CD4-positive, alpha-beta T cell (primary cell): ENCODE data around the gene LHX6. TPM values are rescaled to one million over a fixed set of nuclear protein-coding genes. Genes with fewer than 3 reads are reported as not detected.

Experiments
- ATAC-seq: fragments of 200-7000 bp; cut with Tn5 transposase; one replicate; pipeline ENCODE4 v1.10.0; 2022; ENCODE audit warnings: mild to moderate bottlenecking; ENCODE audit not compliant: poor library complexity
- CTCF ChIA-PET: fragments of 350-600 bp; sonication (Branson Sonifier 250); formaldehyde crosslinking; loops from one replicate; lab custom pipeline; 2021; ENCODE audit warnings: antibody characterized with exemption, inconsistent platforms; lab: Charles Lee
- POLR2A ChIA-PET: fragments of 350-600 bp; sonication (Branson Sonifier 250); formaldehyde crosslinking; loops from one replicate; lab custom pipeline; 2021; ENCODE audit warnings: antibody characterized with exemption, inconsistent platforms; lab: Charles Lee
- DNase-seq, 14 experiments: peaks; one replicate each; pipeline ENCODE4 v3.0.0-alpha.2; 2013 to 2020; ENCODE audit warnings: mixed read lengths in 2 of 14
- H3K27ac ChIP-seq, 2 donors: one replicate each; pipeline versions ENCODE4 v1.5.1 to v1.7.0; 2013; ENCODE audit warnings: low read length in 2 of 2, low read depth in 1 of 2, mild to moderate bottlenecking in 1 of 2
- H3K27me3 ChIP-seq, 2 experiments: 1 replicate in 1 of 2; 2 replicates in 1 of 2; pipeline versions ENCODE4 v1.6.1 to v1.7.0; 2013; ENCODE audit warnings: low read length in 2 of 2, control low read depth in 1 of 2, mild to moderate bottlenecking in 1 of 2, moderate library complexity in 1 of 2; ENCODE audit not compliant: insufficient read depth in 2 of 2, control insufficient read depth in 1 of 2
- H3K36me3 ChIP-seq: one replicate; pipeline ENCODE4 v1.6.1; 2013; ENCODE audit warnings: low read length, control low read depth; ENCODE audit not compliant: insufficient read depth
- H3K4me1 ChIP-seq: one replicate; pipeline ENCODE4 v1.6.1; 2013; ENCODE audit warnings: low read length, control low read depth; ENCODE audit not compliant: insufficient read depth
- H3K4me3 ChIP-seq: one replicate; pipeline ENCODE4 v1.5.1; 2013; ENCODE audit warnings: mild to moderate bottlenecking, low read length, moderate library complexity
- H3K9me3 ChIP-seq, 2 experiments: 1 replicate in 1 of 2; 2 replicates in 1 of 2; pipeline versions ENCODE4 v1.6.1 to v1.7.0; 2013; ENCODE audit warnings: low read length in 2 of 2, mild to moderate bottlenecking in 2 of 2, control low read depth in 1 of 2, moderate library complexity in 1 of 2; ENCODE audit not compliant: control insufficient read depth in 1 of 2, insufficient read depth in 1 of 2
- H3K27ac Mint-ChIP-seq: one replicate; pipeline ENCODE4 v1.8.0; 2020; ENCODE audit warnings: mixed read lengths
- H3K27me3 Mint-ChIP-seq: one replicate; pipeline ENCODE4 v1.8.0; 2021; ENCODE audit warnings: mixed read lengths
- H3K36me3 Mint-ChIP-seq: one replicate; pipeline ENCODE4 v1.8.0; 2021; ENCODE audit warnings: low read depth, mixed read lengths
- H3K4me1 Mint-ChIP-seq: one replicate; pipeline ENCODE4 v1.8.0; 2021; ENCODE audit warnings: low read depth, mixed read lengths
- H3K4me3 Mint-ChIP-seq: one replicate; pipeline ENCODE4 v1.8.0; 2020; ENCODE audit warnings: mild to moderate bottlenecking, mixed read lengths
- H3K9me3 Mint-ChIP-seq: one replicate; pipeline ENCODE4 v1.8.0; 2020; ENCODE audit warnings: mixed read lengths
- intact Hi-C, 2 experiments: fragments of 100-400 bp; cut with DNase I in 1 of 2; cut with micrococcal nuclease in 1 of 2; formaldehyde crosslinking; loops; one replicate each; pipeline versions ENCODE4 v1.15.1 to v1.9.0; 2023 to 2025; cut with DNase I, micrococcal nuclease
- total RNA-seq, 174 experiments: library from RNA in 2 of 174; stranded (reverse) in 2 of 174; gene quantifications; one replicate each; pipeline ENCODE4 v1.2.3 and lab custom pipeline; 2021 to 2026
- TF ChIP-seq, protein P1 (sequence below): fragments of 200-600 bp; IDR thresholded peaks from one replicate; pipeline ENCODE4 v1.8.0; 2022; ENCODE audit warnings: antibody characterized with exemption, mild to moderate bottlenecking

The LHX6 gene
- total RNA-seq, 2 experiments from 2014 or later: not detected

- Mint-ChIP-seq H3K9me3 (no peaks in the 10 kb centered on the region), H3K4me3 (no peak overlapping the region), H3K27ac (no peak overlapping the region), H3K27me3 (peaks cover 28% of the 10 kb centered on the region), H3K36me3 (no peaks in the 10 kb centered on the region), H3K4me1 (no peaks in the 10 kb centered on the region)
- TF ChIP-seq, protein P1, sequence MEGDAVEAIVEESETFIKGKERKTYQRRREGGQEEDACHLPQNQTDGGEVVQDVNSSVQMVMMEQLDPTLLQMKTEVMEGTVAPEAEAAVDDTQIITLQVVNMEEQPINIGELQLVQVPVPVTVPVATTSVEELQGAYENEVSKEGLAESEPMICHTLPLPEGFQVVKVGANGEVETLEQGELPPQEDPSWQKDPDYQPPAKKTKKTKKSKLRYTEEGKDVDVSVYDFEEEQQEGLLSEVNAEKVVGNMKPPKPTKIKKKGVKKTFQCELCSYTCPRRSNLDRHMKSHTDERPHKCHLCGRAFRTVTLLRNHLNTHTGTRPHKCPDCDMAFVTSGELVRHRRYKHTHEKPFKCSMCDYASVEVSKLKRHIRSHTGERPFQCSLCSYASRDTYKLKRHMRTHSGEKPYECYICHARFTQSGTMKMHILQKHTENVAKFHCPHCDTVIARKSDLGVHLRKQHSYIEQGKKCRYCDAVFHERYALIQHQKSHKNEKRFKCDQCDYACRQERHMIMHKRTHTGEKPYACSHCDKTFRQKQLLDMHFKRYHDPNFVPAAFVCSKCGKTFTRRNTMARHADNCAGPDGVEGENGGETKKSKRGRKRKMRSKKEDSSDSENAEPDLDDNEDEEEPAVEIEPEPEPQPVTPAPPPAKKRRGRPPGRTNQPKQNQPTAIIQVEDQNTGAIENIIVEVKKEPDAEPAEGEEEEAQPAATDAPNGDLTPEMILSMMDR: no peak
- H3K4me1 ChIP-seq: no peaks in the 10 kb centered on the region
- no peak overlapping the region for H3K27ac ChIP-seq
- H3K27me3 ChIP-seq: peaks cover 0 to 5% of the 10 kb centered on the region in 2 experiments
- H3K9me3 ChIP-seq: no peaks in the 10 kb centered on the region
- DNase-seq (no peak), ATAC-seq (no peak)
- no peaks in the 10 kb centered on the region for H3K36me3 ChIP-seq
- ChIA-PET POLR2A (no interaction called here), CTCF (no interaction called here)
- intact Hi-C loops: no loop called here
- no peak overlapping the region for H3K4me3 ChIP-seq
Measured at GRCh38 chr9:122204055-122204454, 24.7 kb downstream of the LHX6 start.

- Histone ChIP-seq H3K27me3 (peaks cover 0 to 8% of the 10 kb centered on the region in 2 experiments), H3K27ac (no peak overlapping the region), H3K9me3 (no peaks in the 10 kb centered on the region), H3K4me3 (no peak overlapping the region), H3K36me3 (no peaks in the 10 kb centered on the region), H3K4me1 (no peaks in the 10 kb centered on the region)
- intact Hi-C loops: no loop called here
- ATAC-seq (no peak), DNase-seq (no peak)
- TF ChIP-seq, protein P1: no peak
- ChIA-PET CTCF (no interaction called here), POLR2A (no interaction called here)
- Mint-ChIP-seq H3K36me3 (no peaks in the 10 kb centered on the region), H3K9me3 (no peaks in the 10 kb centered on the region), H3K27me3 (peaks cover 11% of the 10 kb centered on the region), H3K4me3 (no peak overlapping the region), H3K27ac (no peak overlapping the region), H3K4me1 (no peaks in the 10 kb centered on the region)
Measured at GRCh38 chr9:122202111-122202510, 26.6 kb downstream of the LHX6 start.

DNA sequence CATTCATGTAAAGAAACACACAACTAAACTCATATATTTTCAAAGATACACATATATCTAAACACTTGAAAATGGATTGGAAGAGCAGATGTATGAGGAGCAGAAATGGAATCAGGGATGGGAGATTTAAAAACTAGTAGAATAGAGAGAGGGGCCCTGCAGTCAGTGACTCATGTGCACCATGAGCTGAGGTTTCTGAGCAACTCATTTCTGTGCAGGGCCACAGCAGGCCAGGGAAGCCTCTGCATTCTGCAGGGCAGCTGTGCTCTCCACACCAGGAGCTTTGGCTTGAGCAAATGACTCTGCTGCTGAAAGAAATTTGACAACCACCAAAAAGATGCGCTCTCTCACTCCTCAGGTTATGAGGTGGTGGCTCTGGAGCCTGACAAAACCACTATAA lies 27.1 kb downstream of the LHX6 start:
- TF ChIP-seq, protein P1: no peak
- intact Hi-C loops: no loop called here
- ATAC-seq: no peak
- Histone ChIP-seq H3K4me1 (no peaks in the 10 kb centered on the region), H3K36me3 (no peaks in the 10 kb centered on the region), H3K9me3 (no peaks in the 10 kb centered on the region), H3K27ac (no peak overlapping the region), H3K4me3 (no peak overlapping the region), H3K27me3 (peaks cover 0 to 4% of the 10 kb centered on the region in 2 experiments)
- H3K4me1 Mint-ChIP-seq: no peaks in the 10 kb centered on the region
- ChIA-PET CTCF (no interaction called here), POLR2A (no interaction called here)
- no peak overlapping the region for H3K4me3 Mint-ChIP-seq
- H3K27ac Mint-ChIP-seq: no peak overlapping the region
- no peak for DNase-seq
- H3K27me3 Mint-ChIP-seq: peaks cover 6% of the 10 kb centered on the region
- no peaks in the 10 kb centered on the region for H3K36me3 Mint-ChIP-seq
- no peaks in the 10 kb centered on the region for H3K9me3 Mint-ChIP-seq
